GM12878 (cell line): Measurements from ENCODE around the gene CLBA1. TPM values are rescaled to one million over a fixed set of nuclear protein-coding genes. Genes with fewer than 3 reads are reported as not detected.

ENCODE experiments used
- BCL11A ChIP-seq: IDR thresholded peaks from 2 replicates; pipeline ENCODE4 v1.6.1; 2011; ENCODE audit warnings: low read depth, low read length
- BRCA1 ChIP-seq: IDR thresholded peaks from 2 replicates; pipeline ENCODE4 v1.6.1; 2011; ENCODE audit warnings: low read depth, low read length, improper control_type of control experiment
- CHD2 ChIP-seq: IDR thresholded peaks from 2 replicates; pipeline ENCODE4 v1.6.1; 2011; ENCODE audit warnings: low read depth, low read length, improper control_type of control experiment, borderline replicate concordance
- CREB1 ChIP-seq: IDR thresholded peaks from 2 replicates; pipeline ENCODE4 v1.6.1; 2012; ENCODE audit warnings: low read depth, mild to moderate bottlenecking, inconsistent platforms
- GATAD2B ChIP-seq: fragments of 450-650 bp; conservative IDR thresholded peaks from 2 replicates; pipeline ENCODE4 v1.6.1; 2017; ENCODE audit warnings: low read depth, mild to moderate bottlenecking, moderate library complexity
- IKZF1 ChIP-seq: fragments of 450-650 bp; conservative IDR thresholded peaks from 2 replicates; pipeline ENCODE4 v1.6.1; 2017; ENCODE audit warnings: antibody characterized with exemption, mild to moderate bottlenecking
- JUNB ChIP-seq: IDR thresholded peaks from 2 replicates; pipeline ENCODE4 v1.6.1; 2016; ENCODE audit warnings: antibody characterized with exemption, mild to moderate bottlenecking
- JUND ChIP-seq: IDR thresholded peaks from 2 replicates; pipeline ENCODE4 v1.6.1; 2012; ENCODE audit warnings: low read depth, mild to moderate bottlenecking, low read length, improper control_type of control experiment, moderate library complexity
- KDM1A ChIP-seq: fragments of 200-600 bp; sonication (generic); IDR thresholded peaks from 2 replicates; pipeline ENCODE4 v1.6.1; 2016; ENCODE audit warnings: borderline replicate concordance
- NFYB ChIP-seq: IDR thresholded peaks from 2 replicates; pipeline ENCODE4 v1.6.1; 2011; ENCODE audit warnings: low read depth, mild to moderate bottlenecking, low read length, improper control_type of control experiment, moderate library complexity; ENCODE audit not compliant: insufficient read depth
- NR2C2 ChIP-seq: IDR thresholded peaks from 2 replicates; pipeline ENCODE4 v1.6.1; 2011; ENCODE audit warnings: borderline replicate concordance, low read depth; ENCODE audit not compliant: control insufficient read depth, insufficient read length
- PML ChIP-seq: IDR thresholded peaks from 2 replicates; pipeline ENCODE4 v1.6.1; 2012; ENCODE audit warnings: low read length, inconsistent platforms
- POU2F2 ChIP-seq: IDR thresholded peaks from 3 replicates; pipeline ENCODE4 v1.6.1; 2011; ENCODE audit warnings: low read depth, mild to moderate bottlenecking, low read length, borderline replicate concordance
- RB1 ChIP-seq: fragments of 450-650 bp; formaldehyde crosslinking; IDR thresholded peaks from 2 replicates; pipeline ENCODE4 v1.6.1; 2017; ENCODE audit warnings: mild to moderate bottlenecking, borderline replicate concordance
- SIN3A ChIP-seq: IDR thresholded peaks from 2 replicates; pipeline ENCODE4 v1.6.1; 2012; ENCODE audit warnings: low read depth, low read length, improper control_type of control experiment
- SRF ChIP-seq, 2 experiments: IDR thresholded peaks; 2 replicates each; pipeline ENCODE4 v1.6.1; 2011; ENCODE audit warnings: low read depth in 2 of 2, low read length in 2 of 2, mild to moderate bottlenecking in 1 of 2, moderate library complexity in 1 of 2
- SUZ12 ChIP-seq: fragments of 200-600 bp; sonication (generic); IDR thresholded peaks from one replicate; pipeline ENCODE4 v1.6.1; 2018; ENCODE audit warnings: antibody characterized with exemption, mild to moderate bottlenecking; ENCODE audit not compliant: unreplicated experiment
- TCF12 ChIP-seq: IDR thresholded peaks from 2 replicates; pipeline ENCODE4 v1.6.1; 2011; ENCODE audit warnings: low read depth, mild to moderate bottlenecking, low read length
- ZNF207 ChIP-seq: fragments of 450-650 bp; IDR thresholded peaks from 2 replicates; pipeline ENCODE4 v1.6.1; 2014; ENCODE audit warnings: antibody characterized with exemption, mild to moderate bottlenecking, borderline replicate concordance
- ZNF384 ChIP-seq: IDR thresholded peaks from 2 replicates; pipeline ENCODE4 v1.6.1; 2012; ENCODE audit warnings: low read depth, mild to moderate bottlenecking, low read length, improper control_type of control experiment, borderline replicate concordance
- polyA plus RNA-seq, 11 experiments: library from polyadenylated mRNA; depleted of rRNA in 4 of 11; unstranded in 6 of 11; stranded (reverse) in 5 of 11; fragments of >200 nt; fragmentation: Nextera tagmentation in 4 of 11; fragmentation: Illumina TruSeq in 1 of 11; extraction: Ambion mirVana in 4 of 11; extraction: Trizol in 1 of 11; gene quantifications; 1 replicate in 1 of 11; 2 replicates in 10 of 11; pipeline versions ENCODE4 v1.2.1 to v1.2.3, GENCODE V29; 2011 to 2016; ENCODE audit warnings: inconsistent platforms in 2 of 11, missing spikeins in 2 of 11, low read depth in 1 of 11
- total RNA-seq, 4 experiments: library from RNA; depleted of rRNA in 3 of 4; stranded (reverse); fragments of >200 nt in 3 of 4; fragmentation: Illumina TruSeq in 1 of 4; extraction: Trizol in 1 of 4; gene quantifications; 2 replicates each; pipeline versions ENCODE4 v1.2.1 to v1.2.3, GENCODE V29; 2013 to 2021
- TF ChIP-seq, protein P1 (sequence below): IDR thresholded peaks from 2 replicates; pipeline ENCODE4 v1.6.1; 2011; ENCODE audit warnings: mild to moderate bottlenecking, low read depth, low read length, moderate library complexity; ENCODE audit not compliant: insufficient replicate concordance
- TF ChIP-seq, protein P2 (sequence below): fragments of 450-650 bp; IDR thresholded peaks from 2 replicates; pipeline ENCODE4 v1.6.1; 2017; ENCODE audit warnings: mild to moderate bottlenecking, moderate library complexity

CLBA1 gene
- total and polyA plus RNA-seq, 10 of the 15 experiments (the other 5 are each of a cell fraction or from before 2014, with no cell fraction given): 0.07 to 1.1 (median 0.62) TPM; not detected in 1

DNA sequence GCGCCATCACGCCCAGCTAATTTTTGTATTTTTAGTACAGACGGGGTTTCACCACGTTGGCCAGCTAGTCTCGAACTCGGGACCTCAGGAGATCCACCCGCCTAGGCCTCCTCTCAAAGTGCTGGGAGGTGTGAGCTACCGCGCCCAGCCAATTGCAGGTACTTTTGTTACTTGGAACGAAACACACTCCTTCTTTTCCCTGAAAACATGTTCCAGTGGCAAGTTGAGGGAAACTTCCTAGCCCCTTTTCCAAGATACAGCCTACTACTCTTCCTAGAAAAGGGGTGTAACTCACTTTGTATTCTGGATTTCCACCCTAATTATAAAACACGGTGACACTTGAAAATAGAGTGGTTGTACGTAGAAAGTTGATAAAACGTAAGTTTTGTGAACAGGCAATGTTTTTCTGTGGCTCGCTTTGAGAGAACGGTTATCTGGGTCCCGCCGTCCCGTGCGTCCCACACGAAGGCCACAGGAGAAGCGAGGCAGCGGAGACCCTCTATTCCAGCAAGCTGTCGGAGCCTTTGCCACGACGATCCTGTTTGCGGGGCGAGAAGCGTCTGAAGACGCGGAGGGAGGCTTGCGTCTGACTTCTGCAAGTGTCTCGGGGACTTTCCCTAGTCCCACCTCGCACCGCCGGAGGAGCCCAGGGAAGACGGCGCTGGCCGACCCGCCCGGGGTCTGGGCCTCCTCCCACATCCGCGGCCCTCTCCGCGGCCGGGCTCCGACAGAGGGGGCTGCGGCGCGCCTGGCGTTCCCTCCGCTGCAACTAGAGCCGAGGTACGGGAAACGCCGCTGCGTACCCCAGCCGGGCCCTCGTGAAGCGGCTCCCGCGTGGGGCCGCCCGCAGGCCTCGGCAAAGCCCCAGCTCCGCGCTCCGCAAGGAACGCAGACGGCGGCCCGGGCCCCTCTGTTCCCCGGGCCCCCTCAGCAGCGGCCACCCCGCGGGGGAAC lies 34.5 kb downstream of the CLBA1 start (continued):
- TF ChIP-seq JUNB (no peak), RB1 (no peak), SIN3A (no peak), SRF (IDR thresholded peaks at IDR 0.05; ENCODE audit: low read depth in 2 of 2, low read length in 2 of 2) (no peak), POU2F2 (0 out of 3 replicates have a peak, but pooled peaks have one; percentile 21), CHD2 (no peak), ZNF384 (no peak), KDM1A (no peak), JUND (no peak), GATAD2B (0 out of 2 replicates have a peak, but pooled peaks have one; percentile 94), TCF12 (no peak), IKZF1 (no peak), PML (no peak), BCL11A (no peak), NR2C2 (no peak), ZNF207 (no peak), SUZ12 (no peak), BRCA1 (no peak), CREB1 (no peak), NFYB (no peak)
- TF ChIP-seq, protein P1, sequence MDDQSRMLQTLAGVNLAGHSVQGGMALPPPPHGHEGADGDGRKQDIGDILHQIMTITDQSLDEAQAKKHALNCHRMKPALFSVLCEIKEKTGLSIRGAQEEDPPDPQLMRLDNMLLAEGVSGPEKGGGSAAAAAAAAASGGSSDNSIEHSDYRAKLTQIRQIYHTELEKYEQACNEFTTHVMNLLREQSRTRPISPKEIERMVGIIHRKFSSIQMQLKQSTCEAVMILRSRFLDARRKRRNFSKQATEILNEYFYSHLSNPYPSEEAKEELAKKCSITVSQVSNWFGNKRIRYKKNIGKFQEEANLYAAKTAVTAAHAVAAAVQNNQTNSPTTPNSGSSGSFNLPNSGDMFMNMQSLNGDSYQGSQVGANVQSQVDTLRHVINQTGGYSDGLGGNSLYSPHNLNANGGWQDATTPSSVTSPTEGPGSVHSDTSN: no peak
- TF ChIP-seq, protein P2, sequence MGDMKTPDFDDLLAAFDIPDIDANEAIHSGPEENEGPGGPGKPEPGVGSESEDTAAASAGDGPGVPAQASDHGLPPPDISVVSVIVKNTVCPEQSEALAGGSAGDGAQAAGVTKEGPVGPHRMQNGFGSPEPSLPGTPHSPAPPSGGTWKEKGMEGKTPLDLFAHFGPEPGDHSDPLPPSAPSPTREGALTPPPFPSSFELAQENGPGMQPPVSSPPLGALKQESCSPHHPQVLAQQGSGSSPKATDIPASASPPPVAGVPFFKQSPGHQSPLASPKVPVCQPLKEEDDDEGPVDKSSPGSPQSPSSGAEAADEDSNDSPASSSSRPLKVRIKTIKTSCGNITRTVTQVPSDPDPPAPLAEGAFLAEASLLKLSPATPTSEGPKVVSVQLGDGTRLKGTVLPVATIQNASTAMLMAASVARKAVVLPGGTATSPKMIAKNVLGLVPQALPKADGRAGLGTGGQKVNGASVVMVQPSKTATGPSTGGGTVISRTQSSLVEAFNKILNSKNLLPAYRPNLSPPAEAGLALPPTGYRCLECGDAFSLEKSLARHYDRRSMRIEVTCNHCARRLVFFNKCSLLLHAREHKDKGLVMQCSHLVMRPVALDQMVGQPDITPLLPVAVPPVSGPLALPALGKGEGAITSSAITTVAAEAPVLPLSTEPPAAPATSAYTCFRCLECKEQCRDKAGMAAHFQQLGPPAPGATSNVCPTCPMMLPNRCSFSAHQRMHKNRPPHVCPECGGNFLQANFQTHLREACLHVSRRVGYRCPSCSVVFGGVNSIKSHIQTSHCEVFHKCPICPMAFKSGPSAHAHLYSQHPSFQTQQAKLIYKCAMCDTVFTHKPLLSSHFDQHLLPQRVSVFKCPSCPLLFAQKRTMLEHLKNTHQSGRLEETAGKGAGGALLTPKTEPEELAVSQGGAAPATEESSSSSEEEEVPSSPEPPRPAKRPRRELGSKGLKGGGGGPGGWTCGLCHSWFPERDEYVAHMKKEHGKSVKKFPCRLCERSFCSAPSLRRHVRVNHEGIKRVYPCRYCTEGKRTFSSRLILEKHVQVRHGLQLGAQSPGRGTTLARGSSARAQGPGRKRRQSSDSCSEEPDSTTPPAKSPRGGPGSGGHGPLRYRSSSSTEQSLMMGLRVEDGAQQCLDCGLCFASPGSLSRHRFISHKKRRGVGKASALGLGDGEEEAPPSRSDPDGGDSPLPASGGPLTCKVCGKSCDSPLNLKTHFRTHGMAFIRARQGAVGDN: no peak
